Measurements from ENCODE around the gene TMEM250. TPM values are rescaled to one million over a fixed set of nuclear protein-coding genes. Genes with fewer than 3 reads are reported as not detected.

Gene TMEM250, protein sequence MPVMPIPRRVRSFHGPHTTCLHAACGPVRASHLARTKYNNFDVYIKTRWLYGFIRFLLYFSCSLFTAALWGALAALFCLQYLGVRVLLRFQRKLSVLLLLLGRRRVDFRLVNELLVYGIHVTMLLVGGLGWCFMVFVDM
- total RNA-seq = 10 to 100 TPM; 23.5 to 35.3 (median 25.6) TPM

DNA sequence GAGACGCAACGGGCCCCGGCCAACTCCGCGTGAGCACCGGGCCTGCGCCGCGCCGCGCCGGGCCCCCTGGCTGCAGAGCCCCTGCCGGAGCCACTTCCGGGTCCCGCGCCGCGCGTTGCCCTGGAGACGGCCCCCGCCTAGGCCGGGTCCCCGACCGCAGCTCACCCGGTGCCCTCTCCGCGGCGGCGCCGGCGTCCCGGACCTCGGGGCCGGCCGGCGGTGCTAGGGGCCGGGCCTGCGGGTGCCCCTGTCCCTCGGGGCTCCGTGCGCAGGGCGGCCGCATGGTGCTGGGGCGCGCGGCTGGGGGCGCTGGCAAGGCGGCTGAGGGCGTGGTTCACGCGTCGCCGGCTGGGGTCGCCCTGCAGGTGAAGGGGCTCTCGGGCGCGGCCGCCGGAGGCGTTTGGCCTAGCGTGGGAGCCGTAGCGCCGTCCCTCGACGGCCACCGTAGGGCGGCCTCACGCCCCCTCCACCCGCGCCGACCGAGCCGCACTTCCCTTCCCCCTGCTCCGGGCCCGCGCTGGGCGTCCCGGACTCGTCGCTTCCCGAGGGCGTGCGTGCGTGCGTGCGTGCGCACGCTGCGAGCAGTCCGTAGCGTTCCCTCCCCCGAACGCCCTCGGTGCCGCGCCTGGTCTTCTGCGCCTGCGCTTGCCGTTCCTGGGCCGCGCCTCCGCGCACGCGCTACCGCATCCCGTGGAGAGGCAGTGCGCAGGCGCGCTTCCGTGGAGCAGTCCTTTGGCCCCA lies at the start of gene TMEM250:
Gene TMEM250 (minus strand): TSS at position 556 of the 741 bp plus-strand sequence. CDS start 1,975 bp downstream, outside the sequence.
- no peaks in the 10 kb centered on the region for H3K27me3 ChIP-seq
- peak within 1 kb of the TSS; percentile 90 to 95 (median 92) for H3K27ac ChIP-seq
- H3K36me3 ChIP-seq = no peaks in the 10 kb centered on the region
- peaks cover 14 to 30% of the 10 kb centered on the region in 2 donors for H3K4me1 ChIP-seq
- peak; percentile 94 to 96 for DNase-seq
- H3K9me3 ChIP-seq = no peaks in the 10 kb centered on the region
- no peak for TF ChIP-seq CTCF (IDR thresholded peaks at IDR 0.05)
- TF ChIP-seq POLR2A (IDR thresholded peaks at IDR 0.05) = peak in 1 of 2 donors; percentile 91
- 1 to 2% methylated on average over 19 to 22 of the region's 112 CpGs for WGBS, 2 donors
- intact Hi-C loops (cut with DNase I) = loop anchor here (5.0 kb wide), 1 partner anchor 211 kb away; the partner anchor contains the start of gene CAMSAP1
- peak within 1 kb of the TSS; percentile 78 to 88 (median 88) for H3K4me3 ChIP-seq (replicated peaks in 1 of 3)

GRCh38 chr9:136163248-136163850 lies 44.7 kb upstream of the TMEM250 start:
- WGBS, 2 donors = 81 to 85% methylated on average over 1 of the region's 1 CpG
- H3K4me3 ChIP-seq (replicated peaks in 1 of 3) = no peak overlapping the region
- H3K9me3 ChIP-seq = no peaks in the 10 kb centered on the region
- H3K27me3 ChIP-seq = no peaks in the 10 kb centered on the region
- no peaks in the 10 kb centered on the region for H3K36me3 ChIP-seq
- no peak for DNase-seq
- intact Hi-C loops (cut with DNase I) = no loop called here
- TF ChIP-seq POLR2A (IDR thresholded peaks at IDR 0.05) (no peak), CTCF (IDR thresholded peaks at IDR 0.05) (no peak)
- no peaks in the 10 kb centered on the region for H3K4me1 ChIP-seq
- no peak overlapping the region for H3K27ac ChIP-seq

DNA sequence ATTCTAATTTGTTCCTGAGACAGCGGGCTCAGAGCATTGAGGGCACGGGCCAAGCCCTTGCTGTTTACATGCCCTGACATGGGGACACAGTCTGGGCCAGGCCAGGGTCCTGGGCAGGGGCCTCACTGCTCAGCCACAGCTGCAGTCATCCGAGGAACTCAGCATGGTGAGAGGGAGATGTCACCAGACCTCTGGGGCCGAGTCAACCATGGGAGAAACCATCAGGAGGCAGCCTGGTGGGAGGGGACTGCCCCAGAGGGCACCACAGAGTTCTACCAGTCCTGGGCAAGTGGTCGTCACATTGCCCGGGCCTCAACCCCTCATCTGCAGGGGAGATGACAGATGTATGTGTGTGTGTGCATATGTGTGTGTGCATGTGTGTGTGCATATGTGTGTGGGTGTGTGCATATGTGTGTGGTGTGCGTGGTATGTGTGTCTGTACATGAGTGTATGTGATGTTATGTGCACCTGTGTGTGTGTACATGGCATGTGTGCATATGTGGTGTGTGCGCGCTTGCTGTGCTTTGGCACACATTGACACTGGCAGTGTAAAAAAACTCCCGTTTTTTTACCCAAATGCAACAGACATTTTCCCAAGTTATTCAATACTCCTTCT lies 42.4 kb upstream of the TMEM250 start:
- WGBS, 2 donors = 79 to 88% methylated on average over 8 of the region's 10 CpGs
- H3K4me1 ChIP-seq = no peaks in the 10 kb centered on the region
- H3K4me3 ChIP-seq (replicated peaks in 1 of 3) = no peak overlapping the region
- no peak for TF ChIP-seq CTCF (IDR thresholded peaks at IDR 0.05)
- H3K36me3 ChIP-seq = no peaks in the 10 kb centered on the region
- no peaks in the 10 kb centered on the region for H3K9me3 ChIP-seq
- H3K27me3 ChIP-seq = no peaks in the 10 kb centered on the region
- intact Hi-C loops (cut with DNase I) = no loop called here
- DNase-seq = no peak
- no peak overlapping the region for H3K27ac ChIP-seq

DNA sequence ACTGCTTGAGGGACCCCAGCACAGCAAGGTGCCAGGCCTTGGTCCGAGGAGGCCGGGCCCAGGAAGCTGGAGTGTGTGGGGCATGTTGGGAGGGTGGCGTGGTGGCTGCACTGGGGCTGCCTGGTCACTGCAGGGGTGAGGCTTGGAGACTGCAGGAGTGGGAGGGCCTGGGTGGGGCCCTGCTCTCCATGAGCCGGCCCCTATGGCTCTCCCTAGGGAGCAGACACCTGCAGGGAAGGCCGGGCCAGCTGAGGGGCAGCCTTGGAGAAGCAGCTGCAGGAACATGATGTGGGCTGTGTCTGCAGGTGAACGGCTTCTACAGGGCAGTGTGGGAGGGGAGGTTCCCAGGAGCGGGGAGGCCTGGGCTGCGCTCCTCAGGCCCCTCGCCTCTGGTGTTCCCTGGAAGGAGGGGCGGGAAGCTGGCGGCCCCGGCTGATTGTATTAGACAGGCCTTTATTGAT lies 41.7 kb upstream of the TMEM250 start:
- no peaks in the 10 kb centered on the region for H3K27me3 ChIP-seq

GRCh38 chr9:136159851-136160250 lies 41.2 kb upstream of the TMEM250 start:
- no peak for DNase-seq
- WGBS, 2 donors = 88 to 90% methylated on average over 11 to 13 of the region's 16 CpGs
- H3K27me3 ChIP-seq = no peaks in the 10 kb centered on the region

More for the DNA sequence above, 41.7 kb upstream of the TMEM250 start:
- WGBS, 2 donors = 82% methylated on average over 7 to 10 of the region's 12 CpGs
- H3K4me3 ChIP-seq (replicated peaks in 1 of 3) = no peak overlapping the region
- no peak for DNase-seq
- H3K9me3 ChIP-seq = no peaks in the 10 kb centered on the region
- no peak overlapping the region for H3K27ac ChIP-seq
- no peak for TF ChIP-seq POLR2A (IDR thresholded peaks at IDR 0.05)
- H3K4me1 ChIP-seq = no peaks in the 10 kb centered on the region
- no peaks in the 10 kb centered on the region for H3K36me3 ChIP-seq
- intact Hi-C loops (cut with DNase I) = no loop called here

More at GRCh38 chr9:136159851-136160250, 41.2 kb upstream of the TMEM250 start:
- Histone ChIP-seq H3K4me3 (replicated peaks in 1 of 3) (no peak overlapping the region), H3K4me1 (no peaks in the 10 kb centered on the region), H3K27ac (no peak overlapping the region), H3K9me3 (no peaks in the 10 kb centered on the region), H3K36me3 (no peaks in the 10 kb centered on the region)
- TF ChIP-seq CTCF (IDR thresholded peaks at IDR 0.05) (no peak), POLR2A (IDR thresholded peaks at IDR 0.05) (no peak)
- intact Hi-C loops (cut with DNase I) = no loop called here
